Measurements from ENCODE around the gene GREM1. TPM values are rescaled to one million over a fixed set of nuclear protein-coding genes. Genes with fewer than 3 reads are reported as not detected.

The GREM1 gene
- total and polyA plus RNA-seq, 2 of the 4 experiments (the other 2 are of a cell fraction): 848 to 852 TPM

DNA sequence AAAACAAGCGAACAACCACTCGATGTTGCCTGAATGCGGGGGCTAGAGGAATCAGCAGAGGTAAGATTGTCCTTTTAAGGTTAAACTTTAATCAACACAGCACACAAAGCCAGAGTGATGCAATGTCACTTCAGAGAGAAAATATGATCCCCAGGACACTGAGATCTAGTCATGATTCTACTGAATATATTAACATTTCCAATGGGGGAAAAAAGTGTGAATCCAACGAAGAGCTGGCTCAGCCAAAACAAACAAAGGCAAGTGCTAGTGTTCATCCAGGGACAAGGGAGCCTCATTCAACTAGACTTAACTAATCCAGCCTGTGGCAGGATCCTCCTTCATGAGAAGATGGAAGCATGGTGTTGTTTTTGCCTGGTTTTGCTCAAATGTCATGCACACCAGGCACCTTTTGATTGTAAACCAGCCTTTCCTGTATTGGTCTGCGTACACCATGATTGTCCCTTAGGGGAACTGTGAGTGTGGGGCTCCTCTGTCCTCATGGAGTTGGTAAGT lies 40.5 kb upstream of the GREM1 start:
- Histone ChIP-seq H3K4me1 (ENCODE audit: control insufficient read depth, insufficient read depth, low read length) (peaks cover 10% of the 10 kb centered on the region), H3K9ac (ENCODE audit: low read depth, low read length) (no peak overlapping the region), H3K9me1 (ENCODE audit: insufficient read depth, low read length) (peaks cover 7% of the 10 kb centered on the region), H3K4me2 (ENCODE audit: low read depth, low read length) (peak overlapping the region; percentile 10; the same call in 1 of the 2 replicates), H3K56ac (ENCODE audit: extremely low read depth, insufficient read depth, low read length) (no peak overlapping the region), H3K14ac (replicated peaks; ENCODE audit: low read depth, low read length) (peak overlapping the region; percentile 15; the same call in 1 of the 2 replicates), H4K91ac (ENCODE audit: insufficient read depth, low read depth, low read length) (peak overlapping the region; percentile 45), H2AK9ac (replicated peaks; ENCODE audit: low read depth, low read length, poor library complexity) (no peak overlapping the region), H4K8ac (ENCODE audit: low read depth in 2 of 2, low read length in 2 of 2) (peak overlapping the region in 1 of 2 experiments; percentile 49; a peak in 3 of 4 replicates), H2AFZ (replicated peaks; ENCODE audit: low read length, poor library complexity) (peak overlapping the region; percentile 19), H3K27ac (ENCODE audit: insufficient read depth, low read length) (no peak overlapping the region), H4K5ac (ENCODE audit: low read depth, low read length) (peak overlapping the region; percentile 67), H2BK20ac (ENCODE audit: low read depth, low read length) (peak overlapping the region; percentile 38; the same call in 1 of the 2 replicates), H2BK5ac (ENCODE audit: low read depth, low read length, poor library complexity, severe bottlenecking) (peak overlapping the region; percentile 17), H3K4ac (ENCODE audit: low read depth, low read length) (peak overlapping the region; percentile 14; the same call in 1 of the 2 replicates), H3K18ac (ENCODE audit: low read depth, low read length) (peak overlapping the region; percentile 19; the same call in 1 of the 2 replicates), H3K9me3 (ENCODE audit: control insufficient read depth, insufficient read depth, low read length) (no peaks in the 10 kb centered on the region), H3K4me3 (ENCODE audit: insufficient read depth, low read depth, low read length) (no peak overlapping the region), H4K20me1 (ENCODE audit: insufficient read depth, low read length) (no peaks in the 10 kb centered on the region), H3K79me1 (ENCODE audit: low read depth in 1 of 2, low read length in 2 of 2) (peaks cover 0 to 7% of the 10 kb centered on the region in 2 experiments; a peak in 3 of 4 replicates), H3K27me3 (ENCODE audit: control insufficient read depth, insufficient read depth, low read length) (no peaks in the 10 kb centered on the region), H2AK5ac (ENCODE audit: low read depth, low read length) (peak overlapping the region; percentile 24), H3K36me3 (ENCODE audit: control insufficient read depth, insufficient read depth, low read length) (no peaks in the 10 kb centered on the region), H2BK120ac (ENCODE audit: low read depth, low read length) (peak overlapping the region; percentile 21; the same call in 1 of the 2 replicates), H3K23ac (ENCODE audit: low read depth, low read length) (peak overlapping the region; percentile 11; the same call in 1 of the 2 replicates), H2BK15ac (ENCODE audit: low read depth, low read length) (peak overlapping the region; percentile 15; the same call in 1 of the 3 replicates)
- DNase-seq: no peak
- intact Hi-C loops (cut with micrococcal nuclease): no loop called here
- ATAC-seq (ENCODE audit: low read depth): peak; percentile 14; the same call in 1 of the 2 replicates
- POLR2A ChIA-PET (ENCODE audit: unreplicated experiment): no interaction called here
- CTCF ChIA-PET: interaction anchor here (0.6 kb wide), 1 partner anchor 9 kb away, joined by 3 read pairs; no protein-coding TSS in a partner anchor
- dilution Hi-C loops (cut with HindIII; ENCODE audit: low sequenced_read_pairs, unreplicated experiment): no loop called here
- WGBS, 2 experiments (ENCODE audit: extremely low coverage in 2 of 2, insufficient read length in 1 of 2): 100% methylated on average over 1 of the region's 5 CpGs; no CpG with 5 or more reads in 1 of the 2 experiments
- in situ Hi-C loops (cut with MboI; ENCODE audit: low sequenced_read_pairs): no loop called here
- peak; percentile 56 for TF ChIP-seq CEBPB (IDR thresholded peaks at IDR 0.05; ENCODE audit: low read depth, low read length)
- TF ChIP-seq BHLHE40 (IDR thresholded peaks at IDR 0.05; ENCODE audit: low read depth, low read length): no peak
- no TSS peak for BruUV-seq (replicated peaks)
